Panc1 (cell line): Measurements from ENCODE around the gene LIN28B.

ENCODE experiments used
- CTCF ChIP-seq: fragments of 450-650 bp; IDR thresholded peaks from 2 replicates; pipeline ENCODE4 v1.5.1; 2017; ENCODE audit warnings: mild to moderate bottlenecking
- POLR2AphosphoS5 ChIP-seq: IDR thresholded peaks from 2 replicates; pipeline ENCODE4 v1.6.1; 2012; ENCODE audit warnings: mild to moderate bottlenecking, low read depth, low read length, moderate library complexity
- SIN3A ChIP-seq: IDR thresholded peaks from 2 replicates; pipeline ENCODE4 v1.6.1; 2012; ENCODE audit warnings: low read depth, mild to moderate bottlenecking, low read length, moderate library complexity, borderline replicate concordance; ENCODE audit not compliant: insufficient read depth

- TF ChIP-seq CTCF, result no peak
- TF ChIP-seq POLR2AphosphoS5, result no peak
- no peak for TF ChIP-seq SIN3A
Measured at GRCh38 chr6:105043979-105044378, 87.1 kb downstream of the LIN28B start.
